HCT116 (cell line): ENCODE measurements around the gene PHF19. TPM values are rescaled to one million over a fixed set of nuclear protein-coding genes. Genes with fewer than 3 reads are reported as not detected.

Experiments
- ATAC-seq: fragments of 200-7000 bp; cut with Tn5 transposase; 2 replicates; pipeline ENCODE4 v1.9.1; 2020; ENCODE audit warnings: mild to moderate bottlenecking, moderate library complexity
- BruUV-seq: library from RNA; stranded (reverse); fragments of 400-500 nt; replicated peaks from 2 replicates; lab custom pipeline; 2021; lab: Mats Ljungman, UMichigan
- CTCF ChIA-PET: fragments of 300-600 bp; sonication (Branson Sonifier 250); formaldehyde crosslinking; loops from one replicate; lab custom pipeline; 2021; ENCODE audit warnings: antibody characterized with exemption; lab: Charles Lee
- POLR2A ChIA-PET: fragments of 300-600, 350-600 bp; sonication (Branson Sonifier 250); formaldehyde crosslinking; loops from one replicate; lab custom pipeline; 2021; ENCODE audit warnings: antibody characterized with exemption; lab: Charles Lee
- RAD21 ChIA-PET, 2 experiments: fragments of 300-600 bp; sonication (Branson Sonifier 250); formaldehyde crosslinking; loops; one replicate each; lab custom pipeline; 2023; ENCODE audit warnings: low total read pairs in 2 of 2; ENCODE audit not compliant: uncharacterized antibody in 2 of 2, unreplicated experiment in 2 of 2, low non-redundant PET in 1 of 2; lab: Charles Lee
- DNase-seq: peaks from one replicate; pipeline ENCODE4 v3.0.0-alpha.2; 2010; ENCODE audit warnings: low read depth, low spot score
- H2AFZ ChIP-seq: fragments of 200-600 bp; shearing (Covaris generic), sonication (generic); 2 replicates; pipeline ENCODE4 v1.6.1; 2017; ENCODE audit warnings: low read depth, mixed run types, mixed read lengths, antibody characterized with exemption, low read length; ENCODE audit not compliant: poor library complexity, severe bottlenecking
- H3K27ac ChIP-seq: 2 replicates; pipeline ENCODE4 v1.5.1; 2012; ENCODE audit warnings: low read depth, low read length
- H3K27me3 ChIP-seq: fragments of 200-600 bp; sonication (generic); 2 replicates; pipeline ENCODE4 v1.6.1; 2016; ENCODE audit warnings: mixed run types, low read length, mixed read lengths; ENCODE audit not compliant: insufficient read depth
- H3K36me3 ChIP-seq, 2 experiments: fragments of 200-500 bp in 1 of 2; fragments of 200-600 bp in 1 of 2; sonication (Bioruptor generic) in 1 of 2; sonication (generic) in 1 of 2; 2 replicates each; pipeline versions ENCODE4 v1.5.1 to v1.6.1; 2014 to 2016; ENCODE audit warnings: low read length in 2 of 2, inconsistent platforms in 1 of 2, mixed read lengths in 1 of 2, mixed run types in 1 of 2; ENCODE audit not compliant: insufficient read depth in 2 of 2, control insufficient read depth in 1 of 2
- H3K4me1 ChIP-seq, 2 experiments: fragments of 200-600 bp in 1 of 2; sonication (generic) in 1 of 2; 2 replicates each; pipeline versions ENCODE4 v1.5.1 to v1.6.1; 2012 to 2017; ENCODE audit warnings: low read length in 2 of 2, inconsistent platforms in 1 of 2, mild to moderate bottlenecking in 1 of 2, mixed read lengths in 1 of 2, mixed run types in 1 of 2, moderate library complexity in 1 of 2; ENCODE audit not compliant: insufficient read depth in 2 of 2, control insufficient read depth in 1 of 2
- H3K4me2 ChIP-seq: fragments of 200-600 bp; sonication (generic); 2 replicates; pipeline ENCODE4 v1.6.1; 2017; ENCODE audit warnings: mixed run types, low read length, mixed read lengths
- H3K4me3 ChIP-seq, 2 experiments: fragments of 200-600 bp in 1 of 2; sonication (generic) in 1 of 2; replicated peaks in 1 of 2; 2 replicates each; pipeline ENCODE4 v1.5.1; 2011 to 2016; ENCODE audit warnings: low read length in 2 of 2, control low read depth in 1 of 2, low read depth in 1 of 2, mild to moderate bottlenecking in 1 of 2, mixed read lengths in 1 of 2, mixed run types in 1 of 2
- H3K79me2 ChIP-seq: fragments of 200-600 bp; sonication (generic); 2 replicates; pipeline ENCODE4 v1.6.1; 2017; ENCODE audit warnings: mild to moderate bottlenecking, mixed run types, low read length, moderate library complexity, mixed read lengths; ENCODE audit not compliant: insufficient read depth
- H3K9ac ChIP-seq: fragments of 200-600 bp; sonication (generic); 2 replicates; pipeline ENCODE4 v1.6.1; 2016; ENCODE audit warnings: low read length, mixed read lengths
- H3K9me2 ChIP-seq: fragments of 200-600 bp; sonication (generic), shearing (Covaris generic); 2 replicates; pipeline ENCODE4 v1.6.1; 2017; ENCODE audit warnings: mixed run types, mild to moderate bottlenecking, moderate library complexity; ENCODE audit not compliant: insufficient read depth
- H3K9me3 ChIP-seq, 2 experiments: fragments of 200-500 bp in 1 of 2; fragments of 200-600 bp in 1 of 2; sonication (Bioruptor generic) in 1 of 2; sonication (generic) in 1 of 2; 2 replicates each; pipeline ENCODE4 v1.6.1; 2014 to 2017; ENCODE audit warnings: low read length in 2 of 2, mixed read lengths in 2 of 2, inconsistent platforms in 1 of 2, low read depth in 1 of 2, mild to moderate bottlenecking in 1 of 2, mixed run types in 1 of 2, moderate library complexity in 1 of 2; ENCODE audit not compliant: control insufficient read depth in 1 of 2, insufficient read depth in 1 of 2
- H4K20me1 ChIP-seq: fragments of 200-600 bp; sonication (generic), shearing (Covaris generic); 2 replicates; pipeline ENCODE4 v1.6.1; 2017; ENCODE audit warnings: mixed run types, mild to moderate bottlenecking, moderate library complexity; ENCODE audit not compliant: insufficient read depth
- ATF3 ChIP-seq: IDR thresholded peaks from 2 replicates; pipeline ENCODE4 v1.6.1; 2012
- CEBPB ChIP-seq: IDR thresholded peaks from 2 replicates; pipeline ENCODE4 v1.6.1; 2012; ENCODE audit warnings: low read depth
- CTCF ChIP-seq, 3 experiments: fragments of 200-600 bp in 1 of 3; sonication (generic) in 1 of 3; IDR thresholded peaks in 2 of 3; conservative IDR thresholded peaks in 1 of 3; 2 replicates each; pipeline ENCODE4 v1.5.1; 2012 to 2017; ENCODE audit warnings: low read depth in 2 of 3, low read length in 2 of 3, antibody characterized with exemption in 1 of 3, borderline replicate concordance in 1 of 3, control low read depth in 1 of 3, mild to moderate bottlenecking in 1 of 3, mixed read lengths in 1 of 3, mixed run types in 1 of 3, moderate library complexity in 1 of 3; ENCODE audit not compliant: insufficient read depth in 1 of 3
- EGR1 ChIP-seq: IDR thresholded peaks from 2 replicates; pipeline ENCODE4 v1.6.1; 2012; ENCODE audit warnings: low read depth
- ELF1 ChIP-seq: IDR thresholded peaks from 2 replicates; pipeline ENCODE4 v1.6.1; 2012; ENCODE audit warnings: low read depth, borderline replicate concordance
- EZH2 ChIP-seq: fragments of 200-600 bp; sonication (generic); IDR thresholded peaks from 2 replicates; pipeline ENCODE4 v1.6.1; 2017; ENCODE audit warnings: antibody characterized with exemption, mixed run types
- EZH2phosphoT487 ChIP-seq: fragments of 200-600 bp; IDR thresholded peaks from 2 replicates; pipeline ENCODE4 v1.6.1; 2018; ENCODE audit warnings: antibody characterized with exemption, borderline replicate concordance
- FOSL1 ChIP-seq: IDR thresholded peaks from 2 replicates; pipeline ENCODE4 v1.6.1; 2012; ENCODE audit warnings: low read depth
- JUND ChIP-seq: IDR thresholded peaks from 2 replicates; pipeline ENCODE4 v1.6.1; 2012
- MAX ChIP-seq: IDR thresholded peaks from 2 replicates; pipeline ENCODE4 v1.6.1; 2012
- POLR2A ChIP-seq: IDR thresholded peaks from 2 replicates; pipeline ENCODE4 v1.7.0; 2011; ENCODE audit warnings: borderline replicate concordance; ENCODE audit not compliant: insufficient read depth, insufficient read length; ENCODE audit errors: extremely low read depth
- RAD21 ChIP-seq: IDR thresholded peaks from 2 replicates; pipeline ENCODE4 v1.6.1; 2012; ENCODE audit warnings: low read depth, mild to moderate bottlenecking
- REST ChIP-seq: IDR thresholded peaks from 2 replicates; pipeline ENCODE4 v1.6.1; 2012; ENCODE audit warnings: low read depth
- SP1 ChIP-seq: IDR thresholded peaks from 2 replicates; pipeline ENCODE4 v1.6.1; 2012; ENCODE audit warnings: low read depth
- SRF ChIP-seq: IDR thresholded peaks from 2 replicates; pipeline ENCODE4 v1.6.1; 2012; ENCODE audit warnings: low read depth
- TCF7L2 ChIP-seq: IDR thresholded peaks from 2 replicates; pipeline ENCODE4 v1.7.0; 2011; ENCODE audit warnings: borderline replicate concordance, inconsistent platforms; ENCODE audit not compliant: insufficient read depth, insufficient read length; ENCODE audit errors: extremely low read depth
- YY1 ChIP-seq: IDR thresholded peaks from 2 replicates; pipeline ENCODE4 v1.6.1; 2011; ENCODE audit warnings: low read length, low read depth, moderate library complexity, mild to moderate bottlenecking; ENCODE audit not compliant: insufficient replicate concordance; ENCODE audit errors: extremely low read depth
- ZFX ChIP-seq: fragments of 450-650 bp; IDR thresholded peaks from 2 replicates; pipeline ENCODE4 v1.6.1; 2017
- ZNF274 ChIP-seq: fragments of 200-500 bp; sonication (Bioruptor generic); IDR thresholded peaks from 2 replicates; pipeline ENCODE4 v1.6.1; 2014; ENCODE audit warnings: mild to moderate bottlenecking, low read depth, low read length, inconsistent platforms
- intact Hi-C: fragments of 100-400 bp; cut with micrococcal nuclease; formaldehyde crosslinking; loops from 2 replicates; pipeline ENCODE4 v1.10.0; 2022
- total RNA-seq: library from RNA; stranded (reverse); gene quantifications from one replicate; pipeline ENCODE4 v1.2.1, GENCODE V29; 2021; ENCODE audit not compliant: unreplicated experiment
- TF ChIP-seq, protein P1 (sequence below): IDR thresholded peaks from 2 replicates; pipeline ENCODE4 v1.6.1; 2011; ENCODE audit warnings: mild to moderate bottlenecking, low read length, moderate library complexity; ENCODE audit not compliant: insufficient replicate concordance; ENCODE audit errors: extremely low read depth

The PHF19 gene
- total RNA-seq, 1 experiment from 2014 or later, result 74.0 TPM

- peaks cover under 1 to 7% of the 10 kb centered on the region in 2 experiments for H3K36me3 ChIP-seq
- no peak for TF ChIP-seq YY1
- TF ChIP-seq EZH2phosphoT487, result no peak
- TF ChIP-seq SRF, result no peak
- TF ChIP-seq FOSL1, result no peak
- no peak for TF ChIP-seq ZFX
- TF ChIP-seq REST, result no peak
- TF ChIP-seq MAX, result no peak
- no peak for TF ChIP-seq EGR1
- no peak for TF ChIP-seq SP1
- TF ChIP-seq TCF7L2, result no peak
- TF ChIP-seq CEBPB, result no peak
- no peak for TF ChIP-seq CTCF (IDR thresholded peaks at IDR 0.05 in 2 of 3, conservative IDR thresholded peaks at IDR 0.05 in 1 of 3; ENCODE audit: borderline replicate concordance in 1 of 3, insufficient read depth in 1 of 3, low read depth in 2 of 3, low read length in 2 of 3)
- no peak for TF ChIP-seq POLR2A
- no peak for TF ChIP-seq ELF1
- no peak for TF ChIP-seq RAD21
- TF ChIP-seq ZNF274, result no peak
- TF ChIP-seq EZH2, result no peak
- TF ChIP-seq, protein P1, sequence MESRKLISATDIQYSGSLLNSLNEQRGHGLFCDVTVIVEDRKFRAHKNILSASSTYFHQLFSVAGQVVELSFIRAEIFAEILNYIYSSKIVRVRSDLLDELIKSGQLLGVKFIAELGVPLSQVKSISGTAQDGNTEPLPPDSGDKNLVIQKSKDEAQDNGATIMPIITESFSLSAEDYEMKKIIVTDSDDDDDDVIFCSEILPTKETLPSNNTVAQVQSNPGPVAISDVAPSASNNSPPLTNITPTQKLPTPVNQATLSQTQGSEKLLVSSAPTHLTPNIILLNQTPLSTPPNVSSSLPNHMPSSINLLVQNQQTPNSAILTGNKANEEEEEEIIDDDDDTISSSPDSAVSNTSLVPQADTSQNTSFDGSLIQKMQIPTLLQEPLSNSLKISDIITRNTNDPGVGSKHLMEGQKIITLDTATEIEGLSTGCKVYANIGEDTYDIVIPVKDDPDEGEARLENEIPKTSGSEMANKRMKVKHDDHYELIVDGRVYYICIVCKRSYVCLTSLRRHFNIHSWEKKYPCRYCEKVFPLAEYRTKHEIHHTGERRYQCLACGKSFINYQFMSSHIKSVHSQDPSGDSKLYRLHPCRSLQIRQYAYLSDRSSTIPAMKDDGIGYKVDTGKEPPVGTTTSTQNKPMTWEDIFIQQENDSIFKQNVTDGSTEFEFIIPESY, result no peak
- no peak for TF ChIP-seq JUND
- no peak for TF ChIP-seq ATF3
- BruUV-seq, result no TSS peak
- no peak overlapping the region for H3K9ac ChIP-seq
- ChIA-PET RAD21 (no interaction called here), CTCF (no interaction called here), POLR2A (no interaction called here)
- ATAC-seq (no peak), DNase-seq (no peak)
- H3K9me3 ChIP-seq, result no peaks in the 10 kb centered on the region
- H3K4me2 ChIP-seq, result no peak overlapping the region
- H3K27ac ChIP-seq, result no peak overlapping the region
- no peaks in the 10 kb centered on the region for H3K27me3 ChIP-seq
- H4K20me1 ChIP-seq, result no peaks in the 10 kb centered on the region
- H3K4me1 ChIP-seq, result no peaks in the 10 kb centered on the region
- no peak overlapping the region for H3K4me3 ChIP-seq
- H2AFZ ChIP-seq, result no peak overlapping the region
- no peaks in the 10 kb centered on the region for H3K79me2 ChIP-seq
- intact Hi-C loops, result no loop called here
- H3K9me2 ChIP-seq, result no peaks in the 10 kb centered on the region
Measured at GRCh38 chr9:120854596-120855327, 22.2 kb downstream of the PHF19 start.
